ENCODE results near the gene INTS1. TPM values are rescaled to one million over a fixed set of nuclear protein-coding genes. Genes with fewer than 3 reads are reported as not detected.

Gene INTS1
- total and polyA plus RNA-seq, 2 of the 4 experiments (the other 2 are of a cell fraction) = 9.3 to 40.1 TPM

DNA sequence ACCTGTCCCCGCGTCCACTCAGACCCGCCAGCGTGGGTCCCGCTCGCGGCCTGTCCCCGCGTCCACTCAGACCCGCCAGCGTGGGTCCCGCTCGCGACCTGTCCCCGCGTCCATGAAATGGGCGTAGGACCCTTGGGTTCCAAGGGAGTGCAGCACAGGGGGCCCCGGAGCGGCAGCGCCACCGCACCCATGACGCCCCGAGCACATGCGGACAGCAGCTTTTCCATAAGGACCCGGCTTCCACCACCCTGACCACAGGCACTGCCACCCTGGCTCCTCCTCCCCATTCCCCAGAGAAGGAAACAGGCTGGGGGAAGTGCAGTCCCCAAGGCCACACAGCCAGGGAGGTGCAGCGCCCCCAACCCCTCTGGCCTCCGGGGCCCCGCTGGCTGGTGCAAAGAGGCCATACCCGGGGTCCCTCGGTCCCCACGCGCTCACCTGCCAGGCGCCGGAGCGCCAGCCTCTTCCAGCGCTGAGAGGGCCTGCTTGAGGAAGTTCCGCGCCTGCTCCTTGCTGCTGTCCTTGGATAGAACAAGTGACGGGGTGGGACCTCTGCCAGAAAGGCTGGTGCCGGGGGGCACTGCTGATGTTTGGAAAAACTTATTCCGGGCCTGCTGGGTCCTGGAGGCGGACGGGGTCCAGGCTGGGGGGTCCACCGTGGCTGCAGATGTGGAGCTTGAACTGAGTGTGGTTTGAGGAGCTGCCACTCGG is 59.8 kb downstream of the INTS1 start:
- POLR2A ChIA-PET (ENCODE audit: unreplicated experiment) = no interaction called here
- Histone ChIP-seq H3K9me1 (ENCODE audit: insufficient read depth, low read length) (peaks cover 3% of the 10 kb centered on the region), H3K14ac (replicated peaks; ENCODE audit: low read depth, low read length) (no peak overlapping the region), H4K91ac (ENCODE audit: insufficient read depth, low read depth, low read length) (no peak overlapping the region), H3K9me3 (ENCODE audit: control insufficient read depth, insufficient read depth, low read length) (no peaks in the 10 kb centered on the region), H2AK5ac (ENCODE audit: low read depth, low read length) (no peak overlapping the region), H3K79me1 (ENCODE audit: low read depth in 1 of 2, low read length in 2 of 2) (peaks cover 0 to 3% of the 10 kb centered on the region in 2 experiments; a peak in 1 of 4 replicates), H3K4me1 (ENCODE audit: control insufficient read depth, insufficient read depth, low read length) (peaks cover 15% of the 10 kb centered on the region), H4K5ac (ENCODE audit: low read depth, low read length) (no peak overlapping the region), H2AK9ac (replicated peaks; ENCODE audit: low read depth, low read length, poor library complexity) (no peak overlapping the region), H2BK5ac (ENCODE audit: low read depth, low read length, poor library complexity, severe bottlenecking) (no peak overlapping the region), H2BK120ac (ENCODE audit: low read depth, low read length) (no peak overlapping the region), H3K36me3 (ENCODE audit: control insufficient read depth, insufficient read depth, low read length) (peaks cover 39% of the 10 kb centered on the region), H2BK15ac (ENCODE audit: low read depth, low read length) (no peak overlapping the region), H4K8ac (ENCODE audit: low read depth in 2 of 2, low read length in 2 of 2) (no peak overlapping the region), H2BK20ac (ENCODE audit: low read depth, low read length) (no peak overlapping the region), H3K9ac (ENCODE audit: low read depth, low read length) (no peak overlapping the region), H2AFZ (replicated peaks; ENCODE audit: low read length, poor library complexity) (no peak overlapping the region), H3K4me2 (ENCODE audit: low read depth, low read length) (no peak overlapping the region), H3K4ac (ENCODE audit: low read depth, low read length) (no peak overlapping the region), H3K4me3 (ENCODE audit: insufficient read depth, low read depth, low read length) (no peak overlapping the region), H3K18ac (ENCODE audit: low read depth, low read length) (no peak overlapping the region), H3K27me3 (ENCODE audit: control insufficient read depth, insufficient read depth, low read length) (no peaks in the 10 kb centered on the region), H3K27ac (ENCODE audit: insufficient read depth, low read length) (no peak overlapping the region), H4K20me1 (ENCODE audit: insufficient read depth, low read length) (peaks cover 3% of the 10 kb centered on the region), H3K56ac (ENCODE audit: extremely low read depth, insufficient read depth, low read length) (no peak overlapping the region), H3K23ac (ENCODE audit: low read depth, low read length) (no peak overlapping the region)
- intact Hi-C loops (cut with micrococcal nuclease) (no loop called here), in situ Hi-C loops (cut with MboI; ENCODE audit: low sequenced_read_pairs) (no loop called here), dilution Hi-C loops (cut with HindIII; ENCODE audit: low sequenced_read_pairs, unreplicated experiment) (no loop called here)
- TF ChIP-seq RFX5 (IDR thresholded peaks at IDR 0.05; ENCODE audit: low read depth, low read length) = no peak
- TF ChIP-seq POLR2A (IDR thresholded peaks at IDR 0.05; ENCODE audit: low read depth, low read length) = no peak
- TF ChIP-seq MAZ (IDR thresholded peaks at IDR 0.05; ENCODE audit: borderline replicate concordance, low read depth, low read length) = no peak
- TF ChIP-seq FOS (IDR thresholded peaks at IDR 0.05; ENCODE audit: low read depth, low read length) = no peak
- no peak for TF ChIP-seq CEBPB (IDR thresholded peaks at IDR 0.05; ENCODE audit: low read depth, low read length)
- TF ChIP-seq MXI1 (IDR thresholded peaks at IDR 0.05; ENCODE audit: borderline replicate concordance, low read depth, low read length) = no peak
- no peak for TF ChIP-seq BHLHE40 (IDR thresholded peaks at IDR 0.05; ENCODE audit: low read depth, low read length)
- TF ChIP-seq, protein P1, sequence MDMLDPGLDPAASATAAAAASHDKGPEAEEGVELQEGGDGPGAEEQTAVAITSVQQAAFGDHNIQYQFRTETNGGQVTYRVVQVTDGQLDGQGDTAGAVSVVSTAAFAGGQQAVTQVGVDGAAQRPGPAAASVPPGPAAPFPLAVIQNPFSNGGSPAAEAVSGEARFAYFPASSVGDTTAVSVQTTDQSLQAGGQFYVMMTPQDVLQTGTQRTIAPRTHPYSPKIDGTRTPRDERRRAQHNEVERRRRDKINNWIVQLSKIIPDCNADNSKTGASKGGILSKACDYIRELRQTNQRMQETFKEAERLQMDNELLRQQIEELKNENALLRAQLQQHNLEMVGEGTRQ (IDR thresholded peaks at IDR 0.05; ENCODE audit: low read depth, low read length) = no peak
- TF ChIP-seq RCOR1 (IDR thresholded peaks at IDR 0.05; ENCODE audit: insufficient replicate concordance, low read length) = no peak
- DNase-seq = no peak
- CTCF ChIA-PET = no interaction called here
- WGBS, 2 experiments (ENCODE audit: extremely low coverage in 2 of 2, insufficient read length in 1 of 2) = 88% methylated on average over 32 of the region's 45 CpGs; no CpG with 5 or more reads in 1 of the 2 experiments
- no TSS peak for BruUV-seq (replicated peaks)
- no peak for ATAC-seq (ENCODE audit: low read depth)

All from IMR-90 (cell line).